K562 (cell line): ENCODE results near the gene ASCC3.

Source experiments
- CTCF ChIP-seq, 3 experiments: IDR thresholded peaks in 2 of 3; conservative IDR thresholded peaks in 1 of 3; 2 replicates each; pipeline ENCODE4 v1.5.1; 2011 to 2012; ENCODE audit warnings: low read length in 3 of 3, mild to moderate bottlenecking in 3 of 3, control low read depth in 2 of 3, improper control_type of control experiment in 1 of 3, inconsistent platforms in 1 of 3, low read depth in 1 of 3, mixed read lengths in 1 of 3, moderate library complexity in 1 of 3; ENCODE audit not compliant: insufficient read depth in 2 of 3
- GABPB1 ChIP-seq: sonication (generic); formaldehyde crosslinking; IDR thresholded peaks from 2 replicates; pipeline ENCODE4 v1.8.0; 2022; ENCODE audit warnings: mild to moderate bottlenecking, missing genetic modification reagents
- KLF1 ChIP-seq: fragments of 450-650 bp; IDR thresholded peaks from 2 replicates; pipeline ENCODE4 v1.6.1; 2016; ENCODE audit warnings: missing genetic modification characterization, missing compliant biosample characterization
- MAZ ChIP-seq, 2 experiments: fragments of 450-650 bp in 1 of 2; sonication (generic) in 1 of 2; formaldehyde crosslinking; IDR thresholded peaks in 1 of 2; conservative IDR thresholded peaks in 1 of 2; 2 replicates each; pipeline versions ENCODE4 v1.4.0 to v1.5.0; 2020; ENCODE audit warnings: mild to moderate bottlenecking in 1 of 2, missing genetic modification reagents in 1 of 2
- NCOA2 ChIP-seq, 2 experiments: fragments of 450-650 bp; IDR thresholded peaks; 2 replicates each; pipeline ENCODE4 v1.6.1; 2018; ENCODE audit warnings: mild to moderate bottlenecking in 2 of 2, moderate library complexity in 1 of 2; ENCODE audit not compliant: partially characterized antibody in 2 of 2
- SRF ChIP-seq, 2 experiments: fragments of 250-450, 450-650 bp in 1 of 2; sonication (Bioruptor Pico) in 1 of 2; sonication (generic) in 1 of 2; formaldehyde crosslinking; IDR thresholded peaks; 2 replicates each; pipeline versions ENCODE4 v1.5.0 to v1.5.1; 2020 to 2022; ENCODE audit warnings: mild to moderate bottlenecking in 1 of 2, missing genetic modification reagents in 1 of 2
- TGIF2 ChIP-seq: sonication (generic); formaldehyde crosslinking; IDR thresholded peaks from 2 replicates; pipeline ENCODE4 v1.8.1; 2022; ENCODE audit warnings: mild to moderate bottlenecking, missing genetic modification reagents, moderate library complexity
- ZNF431 ChIP-seq: sonication (generic); formaldehyde crosslinking; IDR thresholded peaks from 2 replicates; pipeline ENCODE4 v1.8.0; 2022; ENCODE audit warnings: mild to moderate bottlenecking, missing genetic modification reagents
- TF ChIP-seq, protein P1 (sequence below), 2 experiments: fragments of 450-650 bp; IDR thresholded peaks; 2 replicates each; pipeline ENCODE4 v1.6.1; 2018; ENCODE audit warnings: mild to moderate bottlenecking in 2 of 2, low read depth in 1 of 2; ENCODE audit not compliant: partially characterized antibody in 2 of 2
- TF ChIP-seq, protein P2 (sequence below), 2 experiments: fragments of 250-450 bp in 1 of 2; fragments of 450-650 bp in 1 of 2; sonication (Bioruptor Pico) in 1 of 2; IDR thresholded peaks; 2 replicates each; pipeline versions ENCODE4 v1.6.1 to v1.8.0; 2016 to 2021; ENCODE audit warnings: mild to moderate bottlenecking in 2 of 2, moderate library complexity in 2 of 2, missing compliant biosample characterization in 1 of 2, missing genetic modification characterization in 1 of 2
- TF ChIP-seq, protein P3 (sequence below): sonication (generic); formaldehyde crosslinking; IDR thresholded peaks from 2 replicates; pipeline ENCODE4 v1.5.0; 2020; ENCODE audit warnings: missing genetic modification reagents
- TF ChIP-seq, protein P4 (sequence below): sonication (generic); formaldehyde crosslinking; IDR thresholded peaks from 2 replicates; pipeline ENCODE4 v1.9.0; 2022; ENCODE audit warnings: mild to moderate bottlenecking, missing genetic modification reagents

DNA sequence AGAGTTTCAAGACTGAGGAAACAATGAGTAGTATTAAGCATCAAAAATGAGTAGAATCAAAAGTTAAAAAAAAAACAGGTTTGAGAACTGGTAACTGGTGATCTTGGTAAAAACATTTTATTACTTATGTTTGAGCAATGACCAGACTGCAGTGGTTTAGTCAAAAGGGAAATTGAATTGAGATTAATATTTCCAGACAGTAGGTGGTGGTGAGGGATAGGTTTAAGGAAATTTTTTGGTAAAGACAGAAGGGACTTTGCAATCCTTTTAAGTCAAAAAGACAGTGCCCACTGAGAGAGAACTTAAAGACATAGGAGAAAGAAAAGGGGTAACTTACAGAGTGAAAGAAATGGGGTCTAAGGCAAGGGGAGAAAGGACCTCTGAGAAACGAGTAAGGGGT, 156.9 kb downstream of the ASCC3 start:
- TF ChIP-seq, protein P1, sequence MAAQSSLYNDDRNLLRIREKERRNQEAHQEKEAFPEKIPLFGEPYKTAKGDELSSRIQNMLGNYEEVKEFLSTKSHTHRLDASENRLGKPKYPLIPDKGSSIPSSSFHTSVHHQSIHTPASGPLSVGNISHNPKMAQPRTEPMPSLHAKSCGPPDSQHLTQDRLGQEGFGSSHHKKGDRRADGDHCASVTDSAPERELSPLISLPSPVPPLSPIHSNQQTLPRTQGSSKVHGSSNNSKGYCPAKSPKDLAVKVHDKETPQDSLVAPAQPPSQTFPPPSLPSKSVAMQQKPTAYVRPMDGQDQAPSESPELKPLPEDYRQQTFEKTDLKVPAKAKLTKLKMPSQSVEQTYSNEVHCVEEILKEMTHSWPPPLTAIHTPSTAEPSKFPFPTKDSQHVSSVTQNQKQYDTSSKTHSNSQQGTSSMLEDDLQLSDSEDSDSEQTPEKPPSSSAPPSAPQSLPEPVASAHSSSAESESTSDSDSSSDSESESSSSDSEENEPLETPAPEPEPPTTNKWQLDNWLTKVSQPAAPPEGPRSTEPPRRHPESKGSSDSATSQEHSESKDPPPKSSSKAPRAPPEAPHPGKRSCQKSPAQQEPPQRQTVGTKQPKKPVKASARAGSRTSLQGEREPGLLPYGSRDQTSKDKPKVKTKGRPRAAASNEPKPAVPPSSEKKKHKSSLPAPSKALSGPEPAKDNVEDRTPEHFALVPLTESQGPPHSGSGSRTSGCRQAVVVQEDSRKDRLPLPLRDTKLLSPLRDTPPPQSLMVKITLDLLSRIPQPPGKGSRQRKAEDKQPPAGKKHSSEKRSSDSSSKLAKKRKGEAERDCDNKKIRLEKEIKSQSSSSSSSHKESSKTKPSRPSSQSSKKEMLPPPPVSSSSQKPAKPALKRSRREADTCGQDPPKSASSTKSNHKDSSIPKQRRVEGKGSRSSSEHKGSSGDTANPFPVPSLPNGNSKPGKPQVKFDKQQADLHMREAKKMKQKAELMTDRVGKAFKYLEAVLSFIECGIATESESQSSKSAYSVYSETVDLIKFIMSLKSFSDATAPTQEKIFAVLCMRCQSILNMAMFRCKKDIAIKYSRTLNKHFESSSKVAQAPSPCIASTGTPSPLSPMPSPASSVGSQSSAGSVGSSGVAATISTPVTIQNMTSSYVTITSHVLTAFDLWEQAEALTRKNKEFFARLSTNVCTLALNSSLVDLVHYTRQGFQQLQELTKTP (IDR thresholded peaks at IDR 0.05; ENCODE audit: low read depth in 1 of 2, partially characterized antibody in 2 of 2), result no peak
- TF ChIP-seq, protein P2, sequence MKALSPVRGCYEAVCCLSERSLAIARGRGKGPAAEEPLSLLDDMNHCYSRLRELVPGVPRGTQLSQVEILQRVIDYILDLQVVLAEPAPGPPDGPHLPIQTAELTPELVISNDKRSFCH (CRISPR knock-in tag; IDR thresholded peaks at IDR 0.05), result no peak
- TF ChIP-seq, protein P2 (tag; IDR thresholded peaks at IDR 0.05), result no peak
- no peak for TF ChIP-seq NCOA2 (IDR thresholded peaks at IDR 0.05; ENCODE audit: partially characterized antibody in 2 of 2)
- TF ChIP-seq KLF1 (tag), result no peak
- no peak for TF ChIP-seq CTCF (IDR thresholded peaks at IDR 0.05 in 2 of 3, conservative IDR thresholded peaks at IDR 0.05 in 1 of 3; ENCODE audit: insufficient read depth in 2 of 3, low read depth in 1 of 3, low read length in 3 of 3)
- no peak for TF ChIP-seq SRF (CRISPR knock-in tag; IDR thresholded peaks at IDR 0.05)
- TF ChIP-seq, protein P3, sequence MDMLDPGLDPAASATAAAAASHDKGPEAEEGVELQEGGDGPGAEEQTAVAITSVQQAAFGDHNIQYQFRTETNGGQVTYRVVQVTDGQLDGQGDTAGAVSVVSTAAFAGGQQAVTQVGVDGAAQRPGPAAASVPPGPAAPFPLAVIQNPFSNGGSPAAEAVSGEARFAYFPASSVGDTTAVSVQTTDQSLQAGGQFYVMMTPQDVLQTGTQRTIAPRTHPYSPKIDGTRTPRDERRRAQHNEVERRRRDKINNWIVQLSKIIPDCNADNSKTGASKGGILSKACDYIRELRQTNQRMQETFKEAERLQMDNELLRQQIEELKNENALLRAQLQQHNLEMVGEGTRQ (CRISPR knock-in tag), result no peak
- TF ChIP-seq MAZ (CRISPR knock-in tag; conservative IDR thresholded peaks at IDR 0.05 in 1 of 2, IDR thresholded peaks at IDR 0.05 in 1 of 2), result no peak
- TF ChIP-seq GABPB1 (CRISPR knock-in tag), result no peak
- TF ChIP-seq, protein P4, sequence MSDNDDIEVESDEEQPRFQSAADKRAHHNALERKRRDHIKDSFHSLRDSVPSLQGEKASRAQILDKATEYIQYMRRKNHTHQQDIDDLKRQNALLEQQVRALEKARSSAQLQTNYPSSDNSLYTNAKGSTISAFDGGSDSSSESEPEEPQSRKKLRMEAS (CRISPR knock-in tag), result no peak
- no peak for TF ChIP-seq TGIF2 (CRISPR knock-in tag)
- no peak for TF ChIP-seq ZNF431
